OCI-LY1 (cell line): ENCODE results near the gene GJB4.

ENCODE experiments used
- CTCF ChIP-seq: fragments of 200-600 bp; sonication (generic), shearing (Covaris generic); IDR thresholded peaks from 2 replicates; pipeline ENCODE4 v1.5.1; 2017; ENCODE audit warnings: mild to moderate bottlenecking, antibody characterized with exemption, low read length, moderate library complexity, mixed read lengths
- EZH2 ChIP-seq: fragments of 200-600 bp; sonication (generic), shearing (Covaris generic); IDR thresholded peaks from 2 replicates; pipeline ENCODE4 v1.8.0; 2017; ENCODE audit warnings: borderline replicate concordance, mixed run types, mild to moderate bottlenecking, antibody characterized with exemption, low read length, moderate library complexity, mixed read lengths

GRCh38 chr1:34779005-34779404 is 19.5 kb downstream of the GJB4 start:
- TF ChIP-seq CTCF (no peak), EZH2 (no peak)
